NT2/D1 (cell line): ENCODE measurements around the gene UNC5C.

Experiments used
- YY1 ChIP-seq: IDR thresholded peaks from 2 replicates; pipeline ENCODE4 v1.6.1; 2011; ENCODE audit not compliant: insufficient read length, insufficient read depth
- ZNF274 ChIP-seq: IDR thresholded peaks from 2 replicates; pipeline ENCODE4 v1.6.1; 2011; ENCODE audit warnings: mild to moderate bottlenecking, low read depth, low read length

GRCh38 chr4:95348418-95348817 is 200.4 kb downstream of the UNC5C start:
- TF ChIP-seq ZNF274 = no peak
- no peak for TF ChIP-seq YY1
